ENCODE results near the gene FAM107B.

GRCh38 chr10:14478201-14478600, 296.5 kb downstream of the FAM107B start:
- no peak for TF ChIP-seq RAD21 (IDR thresholded peaks at IDR 0.05; ENCODE audit: low read depth)
- TF ChIP-seq EGR1 (IDR thresholded peaks at IDR 0.05) = no peak
- TF ChIP-seq YY1 (IDR thresholded peaks at IDR 0.05; ENCODE audit: low read depth) = no peak
- TF ChIP-seq MAX (IDR thresholded peaks at IDR 0.05) = no peak
- TF ChIP-seq TAF1 (IDR thresholded peaks at IDR 0.05; ENCODE audit: low read depth) = no peak
- TF ChIP-seq USF1 (IDR thresholded peaks at IDR 0.05) = no peak
- TF ChIP-seq, protein P1, sequence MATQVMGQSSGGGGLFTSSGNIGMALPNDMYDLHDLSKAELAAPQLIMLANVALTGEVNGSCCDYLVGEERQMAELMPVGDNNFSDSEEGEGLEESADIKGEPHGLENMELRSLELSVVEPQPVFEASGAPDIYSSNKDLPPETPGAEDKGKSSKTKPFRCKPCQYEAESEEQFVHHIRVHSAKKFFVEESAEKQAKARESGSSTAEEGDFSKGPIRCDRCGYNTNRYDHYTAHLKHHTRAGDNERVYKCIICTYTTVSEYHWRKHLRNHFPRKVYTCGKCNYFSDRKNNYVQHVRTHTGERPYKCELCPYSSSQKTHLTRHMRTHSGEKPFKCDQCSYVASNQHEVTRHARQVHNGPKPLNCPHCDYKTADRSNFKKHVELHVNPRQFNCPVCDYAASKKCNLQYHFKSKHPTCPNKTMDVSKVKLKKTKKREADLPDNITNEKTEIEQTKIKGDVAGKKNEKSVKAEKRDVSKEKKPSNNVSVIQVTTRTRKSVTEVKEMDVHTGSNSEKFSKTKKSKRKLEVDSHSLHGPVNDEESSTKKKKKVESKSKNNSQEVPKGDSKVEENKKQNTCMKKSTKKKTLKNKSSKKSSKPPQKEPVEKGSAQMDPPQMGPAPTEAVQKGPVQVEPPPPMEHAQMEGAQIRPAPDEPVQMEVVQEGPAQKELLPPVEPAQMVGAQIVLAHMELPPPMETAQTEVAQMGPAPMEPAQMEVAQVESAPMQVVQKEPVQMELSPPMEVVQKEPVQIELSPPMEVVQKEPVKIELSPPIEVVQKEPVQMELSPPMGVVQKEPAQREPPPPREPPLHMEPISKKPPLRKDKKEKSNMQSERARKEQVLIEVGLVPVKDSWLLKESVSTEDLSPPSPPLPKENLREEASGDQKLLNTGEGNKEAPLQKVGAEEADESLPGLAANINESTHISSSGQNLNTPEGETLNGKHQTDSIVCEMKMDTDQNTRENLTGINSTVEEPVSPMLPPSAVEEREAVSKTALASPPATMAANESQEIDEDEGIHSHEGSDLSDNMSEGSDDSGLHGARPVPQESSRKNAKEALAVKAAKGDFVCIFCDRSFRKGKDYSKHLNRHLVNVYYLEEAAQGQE (IDR thresholded peaks at IDR 0.05; ENCODE audit: low read depth) = no peak
- no peak for TF ChIP-seq CEBPB (IDR thresholded peaks at IDR 0.05)
- no peak for TF ChIP-seq CREB1 (IDR thresholded peaks at IDR 0.05; ENCODE audit: low read depth)
